Testis (tissue), 3 donors: ENCODE measurements around the gene AFAP1L2. TPM values are rescaled to one million over a fixed set of nuclear protein-coding genes. Genes with fewer than 3 reads are reported as not detected.

Experiments
- DNase-seq: peaks from one replicate; pipeline ENCODE4 v3.0.0-alpha.2; 2019
- H3K27ac ChIP-seq, 2 donors: fragments of 200-600 bp; sonication (generic); one replicate each; pipeline ENCODE4 v1.5.1; 2019
- H3K27me3 ChIP-seq: fragments of 200-600 bp; sonication (generic); one replicate; pipeline ENCODE4 v1.5.1; 2019
- H3K36me3 ChIP-seq: fragments of 200-600 bp; sonication (generic); one replicate; pipeline ENCODE4 v1.5.1; 2017; ENCODE audit warnings: low read depth; ENCODE audit errors: missing control alignments
- H3K4me1 ChIP-seq: fragments of 200-600 bp; sonication (generic); one replicate; pipeline ENCODE4 v1.5.1; 2019
- H3K4me3 ChIP-seq, 2 donors: fragments of 200-600 bp; sonication (generic); one replicate each; pipeline ENCODE4 v1.5.1; 2017 to 2019
- H3K9me3 ChIP-seq: fragments of 200-600 bp; sonication (generic); one replicate; pipeline ENCODE4 v1.5.1; 2017
- POLR2A ChIP-seq: fragments of 450-650 bp; IDR thresholded peaks from one replicate; pipeline ENCODE4 v1.6.1; 2017; ENCODE audit warnings: antibody characterized with exemption, mild to moderate bottlenecking, moderate library complexity
- WGBS, 2 donors: methylation state at CpG; one replicate each; pipeline ENCODE4 v1.1.5; 2018; 5-methylcytosine and 5-hydroxymethylcytosine counted together
- intact Hi-C: fragments of 100-400 bp; cut with DNase I; formaldehyde crosslinking; loops from one replicate; pipeline ENCODE4 v1.15.1; 2023; ENCODE audit warnings: low total_unique reads
- polyA plus RNA-seq: library from polyadenylated mRNA; stranded (reverse); fragments of 350-450 nt; fragmentation: Illumina TruSeq; extraction: RNeasy Lipid Tissue Mini Kit (QIAGEN cat#74804); gene quantifications from one replicate; pipeline ENCODE4 v1.2.3, GENCODE V29; 2014; ENCODE audit warnings: low read depth, low replicate concordance; ENCODE audit not compliant: insufficient read depth
- total RNA-seq, 2 donors: library from RNA; depleted of rRNA; stranded (reverse); fragments of >200 nt; gene quantifications; one replicate each; pipeline ENCODE4 v1.2.3, GENCODE V29; 2016
- TF ChIP-seq, protein P1 (sequence below), 3 experiments: fragments of 450-650 bp in 2 of 3; fragments of 200-600 bp in 1 of 3; sonication (generic) in 1 of 3; IDR thresholded peaks; one replicate each; pipeline ENCODE4 v1.5.1; 2016 to 2019; ENCODE audit warnings: antibody characterized with exemption in 3 of 3, mild to moderate bottlenecking in 2 of 3, moderate library complexity in 1 of 3

Gene AFAP1L2
- total and polyA plus RNA-seq, 3 donors from 2014 or later: 4.0 to 7.4 (median 6.9) TPM

- DNase-seq: no peak
- Histone ChIP-seq H3K36me3 (no peaks in the 10 kb centered on the region), H3K4me3 (no peak overlapping the region), H3K27ac (no peak overlapping the region), H3K9me3 (no peaks in the 10 kb centered on the region), H3K4me1 (peaks cover 8% of the 10 kb centered on the region), H3K27me3 (no peaks in the 10 kb centered on the region)
- WGBS, 2 donors: 93 to 94% methylated on average over 12 to 16 of the region's 16 CpGs
- intact Hi-C loops: loop anchor here (10.0 kb wide), 2 partner anchors 105 to 135 kb away; partner anchors contain the start of gene AFAP1L2
- TF ChIP-seq, protein P1, sequence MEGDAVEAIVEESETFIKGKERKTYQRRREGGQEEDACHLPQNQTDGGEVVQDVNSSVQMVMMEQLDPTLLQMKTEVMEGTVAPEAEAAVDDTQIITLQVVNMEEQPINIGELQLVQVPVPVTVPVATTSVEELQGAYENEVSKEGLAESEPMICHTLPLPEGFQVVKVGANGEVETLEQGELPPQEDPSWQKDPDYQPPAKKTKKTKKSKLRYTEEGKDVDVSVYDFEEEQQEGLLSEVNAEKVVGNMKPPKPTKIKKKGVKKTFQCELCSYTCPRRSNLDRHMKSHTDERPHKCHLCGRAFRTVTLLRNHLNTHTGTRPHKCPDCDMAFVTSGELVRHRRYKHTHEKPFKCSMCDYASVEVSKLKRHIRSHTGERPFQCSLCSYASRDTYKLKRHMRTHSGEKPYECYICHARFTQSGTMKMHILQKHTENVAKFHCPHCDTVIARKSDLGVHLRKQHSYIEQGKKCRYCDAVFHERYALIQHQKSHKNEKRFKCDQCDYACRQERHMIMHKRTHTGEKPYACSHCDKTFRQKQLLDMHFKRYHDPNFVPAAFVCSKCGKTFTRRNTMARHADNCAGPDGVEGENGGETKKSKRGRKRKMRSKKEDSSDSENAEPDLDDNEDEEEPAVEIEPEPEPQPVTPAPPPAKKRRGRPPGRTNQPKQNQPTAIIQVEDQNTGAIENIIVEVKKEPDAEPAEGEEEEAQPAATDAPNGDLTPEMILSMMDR (IDR thresholded peaks at IDR 0.05): no peak
- TF ChIP-seq POLR2A: no peak
These were observed 104.2 kb downstream of the AFAP1L2 start for GRCh38 chr10:114300036-114300645.

DNA sequence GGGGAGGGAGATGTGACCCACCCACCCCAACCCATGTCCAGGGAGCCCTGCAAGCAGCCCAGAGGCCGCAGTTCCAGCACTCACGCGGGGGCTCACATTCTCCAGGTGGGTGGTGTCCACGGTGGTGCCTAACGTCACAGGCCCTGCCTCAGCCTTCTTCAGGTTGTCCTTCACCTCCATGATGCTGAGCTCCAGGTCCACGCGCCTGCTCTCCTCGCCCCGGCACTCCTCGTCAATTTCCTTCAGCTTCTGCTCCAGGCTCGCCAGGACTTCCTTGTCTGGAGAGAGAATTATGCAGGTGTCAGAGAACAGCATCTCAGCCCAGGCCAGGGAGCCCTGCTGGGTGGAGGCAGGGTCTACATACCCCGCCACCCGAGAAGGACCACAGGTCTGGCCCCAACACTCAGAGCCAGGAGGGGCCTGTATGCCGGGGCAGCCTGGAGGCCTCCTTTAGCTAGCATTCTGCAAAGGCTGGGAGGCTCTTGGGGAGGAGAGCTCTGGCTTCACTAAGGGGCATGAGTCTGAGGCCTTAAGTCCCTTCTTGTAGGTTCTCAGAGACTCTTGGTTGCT is 107.1 kb downstream of the AFAP1L2 start:
- intact Hi-C loops: no loop called here
- WGBS, 2 donors: 93% methylated on average over 7 to 14 of the region's 14 CpGs
- no peak for DNase-seq
- TF ChIP-seq POLR2A: no peak
- TF ChIP-seq, protein P1 (IDR thresholded peaks at IDR 0.05): no peak
- Histone ChIP-seq H3K4me1 (peaks cover 3% of the 10 kb centered on the region), H3K4me3 (no peak overlapping the region), H3K27me3 (no peaks in the 10 kb centered on the region), H3K27ac (no peak overlapping the region), H3K36me3 (no peaks in the 10 kb centered on the region), H3K9me3 (no peaks in the 10 kb centered on the region)

GRCh38 chr10:114295393-114295792 is 108.9 kb downstream of the AFAP1L2 start:
- H3K27me3 ChIP-seq: no peaks in the 10 kb centered on the region
- H3K9me3 ChIP-seq: no peaks in the 10 kb centered on the region
- no peak overlapping the region for H3K27ac ChIP-seq
- 0 to 3% methylated on average over 1 of the region's 1 CpG for WGBS, 2 donors
- no peak for DNase-seq
- no peak overlapping the region for H3K4me3 ChIP-seq
- intact Hi-C loops: no loop called here
- TF ChIP-seq, protein P1 (IDR thresholded peaks at IDR 0.05): no peak
- TF ChIP-seq POLR2A: no peak
- H3K4me1 ChIP-seq: no peaks in the 10 kb centered on the region
- H3K36me3 ChIP-seq: no peaks in the 10 kb centered on the region

DNA sequence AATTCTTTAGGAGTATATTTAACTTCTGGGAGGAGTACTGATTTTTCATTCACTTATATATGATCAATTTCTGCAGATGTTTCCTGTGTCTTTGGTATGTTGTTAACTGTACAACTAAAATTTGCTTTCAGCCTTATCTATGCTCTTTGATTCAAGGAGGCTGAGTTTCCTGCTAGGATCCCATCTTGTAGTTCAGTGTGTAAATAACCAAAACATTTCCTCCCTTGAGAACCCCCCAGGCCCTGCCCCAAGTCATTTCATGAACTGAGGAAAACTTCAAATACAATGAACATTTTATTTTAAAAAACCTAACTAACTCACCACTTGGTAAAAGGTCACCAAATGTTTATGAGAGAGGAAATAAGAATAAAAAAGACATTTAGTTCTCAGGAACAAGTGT is 109.8 kb downstream of the AFAP1L2 start:
- intact Hi-C loops: no loop called here
- Histone ChIP-seq H3K27ac (no peak overlapping the region), H3K36me3 (no peaks in the 10 kb centered on the region), H3K4me1 (no peaks in the 10 kb centered on the region), H3K4me3 (no peak overlapping the region), H3K27me3 (no peaks in the 10 kb centered on the region), H3K9me3 (no peaks in the 10 kb centered on the region)
- DNase-seq: no peak
- TF ChIP-seq, protein P1 (IDR thresholded peaks at IDR 0.05): no peak
- no peak for TF ChIP-seq POLR2A

DNA sequence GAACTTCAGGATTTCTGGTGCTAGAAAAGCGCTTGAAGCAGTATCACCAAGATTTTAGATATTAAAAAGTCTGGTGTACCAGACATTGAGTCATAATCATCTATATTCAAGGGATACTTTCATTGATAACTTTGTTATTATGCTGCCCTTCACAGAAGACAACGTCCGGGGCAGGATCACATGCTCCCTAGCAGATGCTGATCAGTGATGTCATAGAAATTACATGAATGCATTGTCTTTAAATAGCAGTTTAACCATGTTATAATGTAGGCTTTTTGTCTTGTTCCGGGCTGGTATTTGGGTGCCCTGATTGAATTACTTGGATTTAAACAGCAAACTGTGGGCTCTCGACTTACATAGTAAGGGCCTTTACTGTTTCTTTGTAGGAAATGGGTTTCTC is 111.2 kb downstream of the AFAP1L2 start:
- Histone ChIP-seq H3K4me3 (no peak overlapping the region), H3K4me1 (no peaks in the 10 kb centered on the region), H3K36me3 (no peaks in the 10 kb centered on the region), H3K27me3 (no peaks in the 10 kb centered on the region), H3K27ac (no peak overlapping the region), H3K9me3 (no peaks in the 10 kb centered on the region)
- DNase-seq: no peak
- 86% methylated on average over 5 of the region's 5 CpGs for WGBS, 2 donors
- TF ChIP-seq, protein P1 (IDR thresholded peaks at IDR 0.05): no peak
- TF ChIP-seq POLR2A: no peak
- intact Hi-C loops: no loop called here
